Measurements from ENCODE around the gene DAB2. TPM values are rescaled to one million over a fixed set of nuclear protein-coding genes. Genes with fewer than 3 reads are reported as not detected.
A peak's percentile ranks its signal among the peaks of the same experiment; 100 is the strongest.

Gene DAB2
- total RNA-seq, 3 donors from 2014 or later, result 112 to 240 (median 119) TPM

- no peak for TF ChIP-seq POLR2A (IDR thresholded peaks at IDR 0.05)
- no peak for TF ChIP-seq POLR2AphosphoS5 (IDR thresholded peaks at IDR 0.05)
- TF ChIP-seq CTCF (IDR thresholded peaks at IDR 0.05), result no peak
- no peaks in the 10 kb centered on the region for H3K36me3 ChIP-seq
- no peaks in the 10 kb centered on the region for H3K27me3 ChIP-seq
- no peak for DNase-seq (ENCODE audit: low spot score in 2 of 2)
- H3K9me3 ChIP-seq, result no peaks in the 10 kb centered on the region
- H3K4me3 ChIP-seq, result no peak overlapping the region
- no peak overlapping the region for H3K27ac ChIP-seq
- peaks cover 0 to 8% of the 10 kb centered on the region in 2 donors for H3K4me1 ChIP-seq
- intact Hi-C loops (cut with DNase I; ENCODE audit: low total_unique reads), result no loop called here
These were observed 5.7 kb upstream of the DAB2 start for GRCh38 chr5:39430461-39430860.

GRCh38 chr5:39428640-39429039, 3.9 kb upstream of the DAB2 start:
- no peak overlapping the region for H3K4me3 ChIP-seq
- no peaks in the 10 kb centered on the region for H3K36me3 ChIP-seq
- H3K4me1 ChIP-seq, result peaks cover 0 to 8% of the 10 kb centered on the region in 2 donors
- intact Hi-C loops (cut with DNase I; ENCODE audit: low total_unique reads), result no loop called here
- DNase-seq (ENCODE audit: low spot score in 2 of 2), result no peak
- TF ChIP-seq CTCF (IDR thresholded peaks at IDR 0.05) (no peak), POLR2A (IDR thresholded peaks at IDR 0.05) (no peak), POLR2AphosphoS5 (IDR thresholded peaks at IDR 0.05) (no peak)
- H3K27me3 ChIP-seq, result no peaks in the 10 kb centered on the region
- no peak overlapping the region for H3K27ac ChIP-seq
- H3K9me3 ChIP-seq, result no peaks in the 10 kb centered on the region

GRCh38 chr5:39427633-39428032, 2.9 kb upstream of the DAB2 start:
- intact Hi-C loops (cut with DNase I; ENCODE audit: low total_unique reads), result no loop called here
- no peak overlapping the region for H3K4me3 ChIP-seq
- no peaks in the 10 kb centered on the region for H3K27me3 ChIP-seq
- no peaks in the 10 kb centered on the region for H3K36me3 ChIP-seq
- peaks cover 2 to 8% of the 10 kb centered on the region in 2 donors for H3K4me1 ChIP-seq
- TF ChIP-seq POLR2AphosphoS5 (IDR thresholded peaks at IDR 0.05) (no peak), POLR2A (IDR thresholded peaks at IDR 0.05) (no peak), CTCF (IDR thresholded peaks at IDR 0.05) (no peak)
- peak overlapping the region; percentile 93 to 95 for H3K27ac ChIP-seq
- H3K9me3 ChIP-seq, result no peaks in the 10 kb centered on the region
- no peak for DNase-seq (ENCODE audit: low spot score in 2 of 2)

- H3K27ac ChIP-seq, result peak overlapping the region; percentile 93 to 95
- DNase-seq (ENCODE audit: low spot score in 2 of 2), result no peak
These were observed 2.4 kb upstream of the DAB2 start for GRCh38 chr5:39427229-39427628.

GRCh38 chr5:39426746-39427105, 1.9 kb upstream of the DAB2 start:
- no peak for DNase-seq (ENCODE audit: low spot score in 2 of 2)
- no peak for TF ChIP-seq POLR2AphosphoS5 (IDR thresholded peaks at IDR 0.05)
- TF ChIP-seq CTCF (IDR thresholded peaks at IDR 0.05), result no peak
- TF ChIP-seq POLR2A (IDR thresholded peaks at IDR 0.05), result no peak
- Histone ChIP-seq H3K4me3 (peak overlapping the region in 1 of 3 donors; percentile 69), H3K4me1 (peaks cover 3 to 11% of the 10 kb centered on the region in 2 donors), H3K36me3 (no peaks in the 10 kb centered on the region), H3K9me3 (no peaks in the 10 kb centered on the region), H3K27me3 (no peaks in the 10 kb centered on the region), H3K27ac (peak overlapping the region; percentile 93 to 95)
- intact Hi-C loops (cut with DNase I; ENCODE audit: low total_unique reads), result no loop called here

More at GRCh38 chr5:39427229-39427628, 2.4 kb upstream of the DAB2 start:
- intact Hi-C loops (cut with DNase I; ENCODE audit: low total_unique reads), result no loop called here
- no peaks in the 10 kb centered on the region for H3K9me3 ChIP-seq
- TF ChIP-seq POLR2A (IDR thresholded peaks at IDR 0.05) (no peak), POLR2AphosphoS5 (IDR thresholded peaks at IDR 0.05) (no peak), CTCF (IDR thresholded peaks at IDR 0.05) (no peak)
- no peaks in the 10 kb centered on the region for H3K27me3 ChIP-seq
- H3K36me3 ChIP-seq, result no peaks in the 10 kb centered on the region
- no peak overlapping the region for H3K4me3 ChIP-seq
- peaks cover 3 to 11% of the 10 kb centered on the region in 2 donors for H3K4me1 ChIP-seq

Measured in breast epithelium (tissue), 4 donors.